GM18870 (cell line): ENCODE data around the gene TIMMDC1.
A peak's percentile ranks its signal among the peaks of the same experiment; 100 is the strongest.
"Not testable (repeated sequence)": the region's sequence is repeated elsewhere in the genome, so short reads cannot be mapped to it uniquely, and the experiment has no call there.

Experiments used
- ATAC-seq: cut with Tn5 transposase; IDR thresholded peaks from one replicate; pipeline ENCODE4 v1.9.1; 2021; ENCODE audit warnings: moderate library complexity; ENCODE audit not compliant: unreplicated experiment

Gene TIMMDC1

GRCh38 chr3:119553823-119554415, 55.6 kb downstream of the TIMMDC1 start:
- ATAC-seq, result no peak

GRCh38 chr3:119555309-119555735, 57.0 kb downstream of the TIMMDC1 start:
- ATAC-seq, result no peak

- ATAC-seq, result no peak
These were observed 57.6 kb downstream of the TIMMDC1 start for GRCh38 chr3:119555929-119556328.

GRCh38 chr3:119557192-119557876, 59.0 kb downstream of the TIMMDC1 start:
- ATAC-seq, result no peak

GRCh38 chr3:119557877-119558269, 59.5 kb downstream of the TIMMDC1 start:
- ATAC-seq, result no peak

GRCh38 chr3:119558626-119559317, 60.4 kb downstream of the TIMMDC1 start:
- no peak for ATAC-seq

- ATAC-seq, result peak; percentile 37
These were observed 61.2 kb downstream of the TIMMDC1 start, which contains the start of gene CD80 for GRCh38 chr3:119559441-119559963. Gene CD80, minus strand, starts transcription at chr3:119559614. Its CDS starts 1,886 bp downstream, at chr3:119557728.

- ATAC-seq, result no peak
These were observed 61.8 kb downstream of the TIMMDC1 start for GRCh38 chr3:119560160-119560559.

- ATAC-seq, result peak; percentile 79
These were observed 64.1 kb downstream of the TIMMDC1 start for GRCh38 chr3:119562307-119562961.

GRCh38 chr3:119563334-119563733, 65.0 kb downstream of the TIMMDC1 start:
- ATAC-seq, result not testable (repeated sequence)

GRCh38 chr3:119569156-119569555, 70.8 kb downstream of the TIMMDC1 start:
- ATAC-seq, result no peak

- peak; percentile 43 for ATAC-seq
These were observed 71.9 kb downstream of the TIMMDC1 start for GRCh38 chr3:119570229-119570628.

GRCh38 chr3:119571230-119571629, 72.9 kb downstream of the TIMMDC1 start:
- ATAC-seq, result no peak

GRCh38 chr3:119571688-119572087, 73.3 kb downstream of the TIMMDC1 start:
- no peak for ATAC-seq
